H1 (cell line): Measurements from ENCODE around the gene OPCML. TPM values are rescaled to one million over a fixed set of nuclear protein-coding genes. Genes with fewer than 3 reads are reported as not detected.

Experiments
- BRCA1 ChIP-seq: IDR thresholded peaks from 2 replicates; pipeline ENCODE4 v1.6.1; 2012; ENCODE audit warnings: low read depth, low read length, improper control_type of control experiment
- EGR1 ChIP-seq: IDR thresholded peaks from 2 replicates; pipeline ENCODE4 v1.6.1; 2011; ENCODE audit warnings: low read depth, low read length, borderline replicate concordance
- GTF2F1 ChIP-seq: IDR thresholded peaks from 2 replicates; pipeline ENCODE4 v1.6.1; 2012; ENCODE audit warnings: low read depth, low read length, improper control_type of control experiment, borderline replicate concordance
- KDM5A ChIP-seq: fragments of 200-600 bp; IDR thresholded peaks from 2 replicates; pipeline ENCODE4 v1.7.1; 2012; ENCODE audit warnings: mild to moderate bottlenecking, low read length, inconsistent platforms, mixed read lengths
- MAFK ChIP-seq: IDR thresholded peaks from 2 replicates; pipeline ENCODE4 v1.6.1; 2012; ENCODE audit warnings: low read depth, mild to moderate bottlenecking, improper control_type of control experiment, low read length
- RAD21 ChIP-seq, 2 experiments: IDR thresholded peaks in 1 of 2; conservative IDR thresholded peaks in 1 of 2; 2 replicates each; pipeline ENCODE4 v1.6.1; 2011; ENCODE audit warnings: low read depth in 2 of 2, low read length in 2 of 2, improper control_type of control experiment in 1 of 2, inconsistent platforms in 1 of 2, mild to moderate bottlenecking in 1 of 2, moderate library complexity in 1 of 2
- RNF2 ChIP-seq: fragments of 200-900, 300-1000 bp; sonication (generic); IDR thresholded peaks from 2 replicates; pipeline ENCODE4 v1.7.1; 2016; ENCODE audit warnings: borderline replicate concordance, low read depth, mild to moderate bottlenecking, antibody characterized with exemption, low read length; ENCODE audit not compliant: poor library complexity, severe bottlenecking; ENCODE audit errors: missing control alignments
- TBP ChIP-seq: IDR thresholded peaks from 2 replicates; pipeline ENCODE4 v1.6.1; 2011; ENCODE audit warnings: low read depth, low read length, improper control_type of control experiment
- TEAD4 ChIP-seq: IDR thresholded peaks from 2 replicates; pipeline ENCODE4 v1.6.1; 2012; ENCODE audit warnings: low read depth, low read length, inconsistent platforms, mixed read lengths
- ZNF274 ChIP-seq: IDR thresholded peaks from 2 replicates; pipeline ENCODE4 v1.7.0; 2012; ENCODE audit warnings: low read length, borderline replicate concordance; ENCODE audit errors: extremely low read depth
- polyA plus RNA-seq, 7 experiments: library from polyadenylated mRNA; depleted of rRNA in 3 of 7; stranded (reverse) in 5 of 7; unstranded in 2 of 7; fragments of >200 nt in 5 of 7; fragments of 200-250 nt in 2 of 7; gene quantifications; 1 replicate in 5 of 7; 2 replicates in 1 of 7; 4 replicates in 1 of 7; pipeline versions ENCODE4 v1.2.1 to v1.2.3, GENCODE V29; 2011 to 2013; ENCODE audit warnings: missing spikeins in 2 of 7, mixed read lengths in 2 of 7
- total RNA-seq: library from RNA; stranded (reverse); fragmentation: NEBNext Ultra II Directional; extraction: Animal tissue kit (Norgen Biotek cat#: 25700); gene quantifications from 2 replicates; pipeline ENCODE4 v1.2.1, GENCODE V29; 2021
- TF ChIP-seq, protein P1 (sequence below): fragments of 300-600 bp; sonication (generic); IDR thresholded peaks from 2 replicates; pipeline ENCODE4 v1.7.1; 2012; ENCODE audit warnings: low read length, moderate library complexity, mild to moderate bottlenecking, inconsistent platforms; ENCODE audit not compliant: insufficient replicate concordance

The OPCML gene
- total and polyA plus RNA-seq, 2 of the 8 experiments (the other 6 are each of a cell fraction or from before 2014, with no cell fraction given) = 2.3 to 3.1 TPM

DNA sequence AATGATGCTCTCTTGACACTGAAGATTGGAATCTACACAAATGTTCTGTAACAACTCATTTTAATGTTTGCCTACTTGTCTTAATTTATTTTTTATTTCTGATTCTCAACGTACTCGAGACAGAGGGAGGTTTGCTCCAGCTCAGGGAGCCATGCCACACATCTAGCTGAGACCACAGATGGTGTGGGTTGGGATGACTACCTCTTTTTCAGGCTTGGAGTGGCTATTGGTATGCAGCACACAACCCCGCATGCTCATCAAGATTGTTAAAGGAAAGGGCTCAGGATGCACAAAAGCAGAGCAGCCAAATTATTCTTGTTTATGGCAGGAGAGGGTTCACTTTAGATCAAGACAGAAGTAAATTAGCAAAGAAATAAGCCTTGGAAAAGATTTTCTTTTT lies 424.5 kb downstream of the OPCML start (continued):
- TF ChIP-seq, protein P1, sequence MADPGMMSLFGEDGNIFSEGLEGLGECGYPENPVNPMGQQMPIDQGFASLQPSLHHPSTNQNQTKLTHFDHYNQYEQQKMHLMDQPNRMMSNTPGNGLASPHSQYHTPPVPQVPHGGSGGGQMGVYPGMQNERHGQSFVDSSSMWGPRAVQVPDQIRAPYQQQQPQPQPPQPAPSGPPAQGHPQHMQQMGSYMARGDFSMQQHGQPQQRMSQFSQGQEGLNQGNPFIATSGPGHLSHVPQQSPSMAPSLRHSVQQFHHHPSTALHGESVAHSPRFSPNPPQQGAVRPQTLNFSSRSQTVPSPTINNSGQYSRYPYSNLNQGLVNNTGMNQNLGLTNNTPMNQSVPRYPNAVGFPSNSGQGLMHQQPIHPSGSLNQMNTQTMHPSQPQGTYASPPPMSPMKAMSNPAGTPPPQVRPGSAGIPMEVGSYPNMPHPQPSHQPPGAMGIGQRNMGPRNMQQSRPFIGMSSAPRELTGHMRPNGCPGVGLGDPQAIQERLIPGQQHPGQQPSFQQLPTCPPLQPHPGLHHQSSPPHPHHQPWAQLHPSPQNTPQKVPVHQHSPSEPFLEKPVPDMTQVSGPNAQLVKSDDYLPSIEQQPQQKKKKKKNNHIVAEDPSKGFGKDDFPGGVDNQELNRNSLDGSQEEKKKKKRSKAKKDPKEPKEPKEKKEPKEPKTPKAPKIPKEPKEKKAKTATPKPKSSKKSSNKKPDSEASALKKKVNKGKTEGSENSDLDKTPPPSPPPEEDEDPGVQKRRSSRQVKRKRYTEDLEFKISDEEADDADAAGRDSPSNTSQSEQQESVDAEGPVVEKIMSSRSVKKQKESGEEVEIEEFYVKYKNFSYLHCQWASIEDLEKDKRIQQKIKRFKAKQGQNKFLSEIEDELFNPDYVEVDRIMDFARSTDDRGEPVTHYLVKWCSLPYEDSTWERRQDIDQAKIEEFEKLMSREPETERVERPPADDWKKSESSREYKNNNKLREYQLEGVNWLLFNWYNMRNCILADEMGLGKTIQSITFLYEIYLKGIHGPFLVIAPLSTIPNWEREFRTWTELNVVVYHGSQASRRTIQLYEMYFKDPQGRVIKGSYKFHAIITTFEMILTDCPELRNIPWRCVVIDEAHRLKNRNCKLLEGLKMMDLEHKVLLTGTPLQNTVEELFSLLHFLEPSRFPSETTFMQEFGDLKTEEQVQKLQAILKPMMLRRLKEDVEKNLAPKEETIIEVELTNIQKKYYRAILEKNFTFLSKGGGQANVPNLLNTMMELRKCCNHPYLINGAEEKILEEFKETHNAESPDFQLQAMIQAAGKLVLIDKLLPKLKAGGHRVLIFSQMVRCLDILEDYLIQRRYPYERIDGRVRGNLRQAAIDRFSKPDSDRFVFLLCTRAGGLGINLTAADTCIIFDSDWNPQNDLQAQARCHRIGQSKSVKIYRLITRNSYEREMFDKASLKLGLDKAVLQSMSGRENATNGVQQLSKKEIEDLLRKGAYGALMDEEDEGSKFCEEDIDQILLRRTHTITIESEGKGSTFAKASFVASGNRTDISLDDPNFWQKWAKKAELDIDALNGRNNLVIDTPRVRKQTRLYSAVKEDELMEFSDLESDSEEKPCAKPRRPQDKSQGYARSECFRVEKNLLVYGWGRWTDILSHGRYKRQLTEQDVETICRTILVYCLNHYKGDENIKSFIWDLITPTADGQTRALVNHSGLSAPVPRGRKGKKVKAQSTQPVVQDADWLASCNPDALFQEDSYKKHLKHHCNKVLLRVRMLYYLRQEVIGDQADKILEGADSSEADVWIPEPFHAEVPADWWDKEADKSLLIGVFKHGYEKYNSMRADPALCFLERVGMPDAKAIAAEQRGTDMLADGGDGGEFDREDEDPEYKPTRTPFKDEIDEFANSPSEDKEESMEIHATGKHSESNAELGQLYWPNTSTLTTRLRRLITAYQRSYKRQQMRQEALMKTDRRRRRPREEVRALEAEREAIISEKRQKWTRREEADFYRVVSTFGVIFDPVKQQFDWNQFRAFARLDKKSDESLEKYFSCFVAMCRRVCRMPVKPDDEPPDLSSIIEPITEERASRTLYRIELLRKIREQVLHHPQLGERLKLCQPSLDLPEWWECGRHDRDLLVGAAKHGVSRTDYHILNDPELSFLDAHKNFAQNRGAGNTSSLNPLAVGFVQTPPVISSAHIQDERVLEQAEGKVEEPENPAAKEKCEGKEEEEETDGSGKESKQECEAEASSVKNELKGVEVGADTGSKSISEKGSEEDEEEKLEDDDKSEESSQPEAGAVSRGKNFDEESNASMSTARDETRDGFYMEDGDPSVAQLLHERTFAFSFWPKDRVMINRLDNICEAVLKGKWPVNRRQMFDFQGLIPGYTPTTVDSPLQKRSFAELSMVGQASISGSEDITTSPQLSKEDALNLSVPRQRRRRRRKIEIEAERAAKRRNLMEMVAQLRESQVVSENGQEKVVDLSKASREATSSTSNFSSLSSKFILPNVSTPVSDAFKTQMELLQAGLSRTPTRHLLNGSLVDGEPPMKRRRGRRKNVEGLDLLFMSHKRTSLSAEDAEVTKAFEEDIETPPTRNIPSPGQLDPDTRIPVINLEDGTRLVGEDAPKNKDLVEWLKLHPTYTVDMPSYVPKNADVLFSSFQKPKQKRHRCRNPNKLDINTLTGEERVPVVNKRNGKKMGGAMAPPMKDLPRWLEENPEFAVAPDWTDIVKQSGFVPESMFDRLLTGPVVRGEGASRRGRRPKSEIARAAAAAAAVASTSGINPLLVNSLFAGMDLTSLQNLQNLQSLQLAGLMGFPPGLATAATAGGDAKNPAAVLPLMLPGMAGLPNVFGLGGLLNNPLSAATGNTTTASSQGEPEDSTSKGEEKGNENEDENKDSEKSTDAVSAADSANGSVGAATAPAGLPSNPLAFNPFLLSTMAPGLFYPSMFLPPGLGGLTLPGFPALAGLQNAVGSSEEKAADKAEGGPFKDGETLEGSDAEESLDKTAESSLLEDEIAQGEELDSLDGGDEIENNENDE = no peak
- TF ChIP-seq EGR1 = no peak
- no peak for TF ChIP-seq RNF2
- TF ChIP-seq TBP = no peak
- TF ChIP-seq GTF2F1 = no peak
- TF ChIP-seq MAFK = no peak
- no peak for TF ChIP-seq TEAD4
- TF ChIP-seq BRCA1 = no peak
- no peak for TF ChIP-seq KDM5A
- no peak for TF ChIP-seq ZNF274
- no peak for TF ChIP-seq RAD21 (IDR thresholded peaks at IDR 0.05 in 1 of 2, conservative IDR thresholded peaks at IDR 0.05 in 1 of 2; ENCODE audit: low read depth in 2 of 2, low read length in 2 of 2)
